ENCODE results near the gene NAV2.

- TF ChIP-seq POLR2AphosphoS5 (IDR thresholded peaks at IDR 0.05; ENCODE audit: borderline replicate concordance, low read depth, low read length) (no peak), EZH2 (IDR thresholded peaks at IDR 0.05) (no peak), FOXP2 (optimal IDR thresholded peaks at IDR 0.05; ENCODE audit: control extremely low read depth, extremely low read length, insufficient read depth) (no peak)
These were observed 223.8 kb downstream of the NAV2 start for GRCh38 chr11:19936461-19936860.

Data from SK-N-MC (cell line).